Measurements from ENCODE around the gene MSX2.

Gene MSX2

DNA sequence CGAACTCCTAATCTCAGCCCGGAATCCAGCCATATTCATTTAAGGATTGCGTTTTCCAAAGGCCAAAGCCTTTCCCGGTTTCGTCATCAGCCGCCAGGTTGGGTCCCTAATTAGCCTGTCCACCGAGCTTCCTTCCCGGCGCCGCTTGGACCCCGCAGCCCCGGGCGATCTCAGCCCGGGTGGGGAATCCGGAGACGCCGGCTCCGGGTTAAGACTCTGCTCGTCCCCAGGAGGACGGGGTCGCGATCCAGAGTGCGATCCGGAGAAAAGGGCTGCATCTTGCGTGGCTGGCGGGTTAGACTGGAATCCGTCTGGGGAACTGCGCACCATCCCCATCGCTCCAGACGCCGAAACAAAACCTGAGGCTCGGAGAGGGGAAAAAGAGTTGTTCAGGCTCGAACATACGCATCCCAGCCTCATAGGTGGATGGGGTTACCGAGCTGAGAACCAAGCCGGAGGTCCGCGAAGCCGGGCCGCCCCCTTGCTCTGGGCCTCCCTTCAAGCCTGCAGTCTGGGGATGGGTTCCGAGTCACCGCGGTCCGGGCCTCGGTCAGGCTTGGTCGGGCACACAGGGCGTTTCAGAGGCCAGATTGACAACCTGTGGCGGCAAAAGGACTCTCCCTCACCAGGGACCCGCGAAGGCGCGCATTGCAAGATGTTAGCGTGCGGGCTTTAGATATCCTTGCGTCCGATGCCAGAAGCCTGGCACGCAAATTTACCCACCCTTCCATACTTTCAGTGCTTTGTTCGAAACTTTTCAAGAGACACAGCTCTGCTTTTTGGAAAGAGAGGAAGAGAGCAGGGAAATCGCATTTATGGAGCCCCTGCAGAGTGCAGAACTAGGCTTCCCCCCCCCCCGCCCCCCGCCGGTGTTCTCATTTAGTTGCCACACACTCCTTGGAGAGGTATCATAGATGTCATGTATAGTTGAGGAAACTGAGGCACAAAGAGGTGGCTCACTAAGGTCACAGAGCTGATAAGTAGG lies 7.9 kb downstream of the MSX2 start:
- TF ChIP-seq, protein P1, sequence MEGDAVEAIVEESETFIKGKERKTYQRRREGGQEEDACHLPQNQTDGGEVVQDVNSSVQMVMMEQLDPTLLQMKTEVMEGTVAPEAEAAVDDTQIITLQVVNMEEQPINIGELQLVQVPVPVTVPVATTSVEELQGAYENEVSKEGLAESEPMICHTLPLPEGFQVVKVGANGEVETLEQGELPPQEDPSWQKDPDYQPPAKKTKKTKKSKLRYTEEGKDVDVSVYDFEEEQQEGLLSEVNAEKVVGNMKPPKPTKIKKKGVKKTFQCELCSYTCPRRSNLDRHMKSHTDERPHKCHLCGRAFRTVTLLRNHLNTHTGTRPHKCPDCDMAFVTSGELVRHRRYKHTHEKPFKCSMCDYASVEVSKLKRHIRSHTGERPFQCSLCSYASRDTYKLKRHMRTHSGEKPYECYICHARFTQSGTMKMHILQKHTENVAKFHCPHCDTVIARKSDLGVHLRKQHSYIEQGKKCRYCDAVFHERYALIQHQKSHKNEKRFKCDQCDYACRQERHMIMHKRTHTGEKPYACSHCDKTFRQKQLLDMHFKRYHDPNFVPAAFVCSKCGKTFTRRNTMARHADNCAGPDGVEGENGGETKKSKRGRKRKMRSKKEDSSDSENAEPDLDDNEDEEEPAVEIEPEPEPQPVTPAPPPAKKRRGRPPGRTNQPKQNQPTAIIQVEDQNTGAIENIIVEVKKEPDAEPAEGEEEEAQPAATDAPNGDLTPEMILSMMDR (IDR thresholded peaks at IDR 0.05) = no peak

DNA sequence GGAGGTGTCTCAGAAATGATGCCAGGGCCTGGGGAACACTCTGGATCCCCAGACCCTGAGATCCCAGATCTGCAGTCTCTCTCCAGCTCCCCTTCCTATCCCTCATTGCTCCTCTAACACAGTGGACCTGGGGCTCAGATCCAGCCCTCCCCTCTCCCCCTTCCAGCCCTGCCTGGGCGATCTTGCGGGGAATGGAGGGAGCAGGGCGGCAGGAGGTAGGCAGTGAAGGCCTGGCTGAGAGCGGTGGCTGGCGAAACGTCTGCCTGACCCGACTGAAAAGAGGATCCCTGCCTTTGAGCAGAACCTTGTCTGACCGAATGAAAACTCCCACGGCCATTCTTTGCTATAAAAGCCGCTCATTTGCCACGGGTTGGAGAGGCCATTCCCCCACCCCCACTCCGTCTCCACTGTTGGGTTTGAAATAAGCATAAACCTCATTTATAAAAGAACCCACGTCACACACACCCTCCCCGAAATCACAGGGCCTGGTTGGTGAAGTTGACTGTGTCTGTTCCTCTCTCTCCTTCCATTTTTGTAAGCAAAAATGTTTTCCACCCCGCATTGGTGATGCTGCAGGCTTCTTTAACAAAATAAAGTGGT lies 8.8 kb downstream of the MSX2 start:
- TF ChIP-seq, protein P1 (IDR thresholded peaks at IDR 0.05) = no peak

DNA sequence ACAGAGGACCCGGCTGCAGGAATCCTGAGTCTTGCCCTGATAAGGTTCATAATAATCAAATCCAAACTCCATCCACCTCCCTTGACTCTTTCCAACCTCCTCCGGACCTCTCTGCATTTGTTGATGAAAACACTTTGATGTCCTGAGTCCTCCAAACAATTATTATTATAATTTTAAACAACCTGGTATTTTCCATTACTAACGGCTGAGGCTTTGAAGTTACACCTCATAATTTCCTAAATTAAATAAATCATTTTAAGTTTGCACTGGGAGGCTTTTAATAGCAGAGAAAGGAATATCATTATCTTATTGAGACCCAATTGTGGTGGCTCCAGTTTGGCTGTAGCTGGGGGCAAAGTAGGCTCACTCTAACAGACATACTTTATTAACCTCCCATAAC lies 9.5 kb downstream of the MSX2 start:
- TF ChIP-seq, protein P1 (IDR thresholded peaks at IDR 0.05) = no peak

DNA sequence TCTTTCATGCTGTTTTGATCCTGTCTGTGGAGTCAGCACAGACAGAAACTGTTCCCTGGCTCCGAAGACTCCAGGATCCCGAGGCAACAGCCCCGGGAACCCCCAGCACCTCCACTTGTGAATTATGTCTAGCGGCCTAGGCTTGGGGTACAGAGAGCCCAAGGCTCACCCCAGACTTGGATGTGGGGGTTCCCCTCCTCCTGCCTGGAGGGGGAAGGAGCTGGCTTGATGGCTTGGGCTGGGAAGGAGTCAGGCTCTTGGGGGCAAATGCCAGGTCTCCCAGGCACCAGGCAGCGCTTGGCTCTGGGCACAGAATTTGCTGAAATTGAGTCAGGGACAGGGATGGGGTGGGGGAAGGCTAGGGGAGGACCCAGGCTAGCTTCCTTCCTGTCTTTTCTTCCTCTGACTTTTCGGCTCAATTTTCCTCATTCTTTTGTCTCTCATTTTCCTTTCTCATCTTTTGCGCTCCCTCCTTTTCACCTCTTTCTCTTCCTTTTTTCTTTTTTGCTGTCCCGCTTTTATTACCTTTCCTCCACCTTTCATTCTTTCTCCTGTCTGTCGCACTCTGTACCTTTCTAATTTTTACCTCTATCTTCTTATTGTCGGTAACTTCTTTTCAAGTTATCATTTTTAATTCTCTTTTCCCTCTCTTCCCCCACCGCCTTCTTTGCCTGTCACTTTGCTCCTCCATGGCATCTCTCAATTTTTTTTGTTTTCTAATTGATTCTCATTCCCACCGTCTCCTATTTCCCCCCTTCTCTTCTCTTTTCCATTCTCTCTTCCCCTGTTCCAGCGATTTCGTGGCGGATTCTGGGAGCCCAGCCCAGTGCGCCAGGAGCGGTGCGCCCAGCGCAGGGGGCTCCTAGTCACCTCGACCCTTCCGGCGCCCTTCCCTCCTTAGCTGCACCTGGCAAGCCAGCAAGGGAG lies 10.5 kb downstream of the MSX2 start:
- TF ChIP-seq, protein P1 (IDR thresholded peaks at IDR 0.05) = no peak

DNA sequence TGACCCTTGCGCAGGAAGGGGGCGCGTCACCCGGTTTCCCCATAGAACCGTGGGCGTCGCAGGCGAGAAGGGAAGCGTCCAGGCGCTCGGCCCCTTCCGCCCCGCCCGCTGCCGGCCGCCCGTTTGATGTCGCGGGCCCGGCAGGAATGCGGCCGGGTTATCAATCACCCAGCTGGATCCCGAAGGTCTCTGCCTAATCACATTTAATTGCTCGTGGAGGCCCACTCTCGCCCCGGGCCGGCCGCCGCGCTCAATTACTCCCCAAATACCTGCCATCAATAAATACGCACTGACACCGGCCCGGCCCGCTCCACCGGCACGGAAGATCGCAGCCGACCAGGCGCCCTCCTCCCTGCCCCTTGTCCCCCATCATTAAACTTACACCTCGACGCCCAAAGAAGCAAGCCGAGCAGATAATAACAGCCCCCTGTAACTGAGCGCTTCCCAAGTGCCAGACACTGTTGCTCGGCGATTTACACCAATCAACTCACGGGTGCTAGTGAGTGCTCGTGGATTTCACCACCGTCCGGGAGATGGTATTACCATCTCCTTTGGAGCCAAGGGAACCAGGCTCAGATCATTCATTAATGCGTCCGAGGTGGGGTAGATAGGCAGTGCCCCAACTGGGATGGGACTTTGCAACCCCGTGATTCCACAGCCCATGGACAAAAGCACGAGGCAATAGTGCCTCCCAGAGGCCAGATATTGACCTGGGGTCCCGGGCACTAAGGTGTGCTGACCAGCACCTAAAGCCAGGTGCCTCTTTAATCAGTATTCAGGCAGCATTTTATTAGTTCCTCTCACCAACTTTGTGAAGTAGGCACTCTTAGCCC lies 11.3 kb downstream of the MSX2 start:
- TF ChIP-seq, protein P1 (IDR thresholded peaks at IDR 0.05) = peak; percentile 80

DNA sequence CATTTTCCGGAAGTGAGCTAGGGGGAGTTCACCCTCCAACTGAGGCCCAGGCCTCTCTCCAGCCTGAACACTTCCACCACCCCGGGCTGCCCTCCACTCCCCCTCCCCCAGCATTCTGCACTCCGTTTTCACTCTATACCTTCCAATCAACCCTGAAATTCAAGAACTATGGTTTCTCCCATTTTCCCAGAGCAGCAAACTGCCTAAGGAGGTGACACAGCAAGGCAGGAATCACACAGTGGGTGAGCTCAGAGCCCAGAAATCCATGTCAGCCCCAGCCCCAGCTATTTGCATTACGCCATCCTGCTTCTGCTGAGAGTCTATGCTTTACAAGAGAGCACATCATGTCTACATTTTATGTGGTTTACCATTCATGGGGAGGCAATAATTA lies 11.9 kb downstream of the MSX2 start:
- TF ChIP-seq, protein P1 (IDR thresholded peaks at IDR 0.05) = 0 out of 2 replicates have a peak, but pooled peaks have one; percentile 16
